GM18517 (cell line): Measurements from ENCODE around the gene GLYAT.
"Not testable (repeated sequence)": the region's sequence is repeated elsewhere in the genome, so short reads cannot be mapped to it uniquely, and the experiment has no call there.

Experiments used
- ATAC-seq: cut with Tn5 transposase; IDR thresholded peaks from one replicate; pipeline ENCODE4 v1.9.1; 2021; ENCODE audit warnings: mild to moderate bottlenecking, moderate library complexity; ENCODE audit not compliant: unreplicated experiment

The GLYAT gene

GRCh38 chr11:58744988-58745704 is 13.4 kb upstream of the GLYAT start:
- ATAC-seq, result no peak

- no peak for ATAC-seq
These were observed 11.5 kb upstream of the GLYAT start for GRCh38 chr11:58742981-58743880.

DNA sequence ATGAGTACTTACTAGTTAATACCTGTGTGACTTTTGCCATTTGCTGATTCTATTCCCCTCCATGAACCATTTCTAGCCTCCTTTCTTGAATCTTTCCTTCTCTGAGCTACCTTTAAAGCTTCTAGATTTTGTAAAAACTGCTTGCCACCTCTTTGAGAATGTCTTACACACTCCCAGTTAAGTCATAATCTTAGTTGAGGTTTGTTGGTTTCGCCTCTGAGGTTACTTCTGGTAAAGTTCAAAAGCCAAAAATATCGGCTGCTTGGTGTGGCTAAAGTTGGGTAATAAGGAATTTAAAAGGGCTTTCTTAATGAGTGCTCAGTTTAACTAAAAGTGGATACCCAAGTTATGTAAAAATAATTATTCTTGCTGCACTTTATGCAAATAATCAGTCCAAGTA is 10.4 kb upstream of the GLYAT start:
- no peak for ATAC-seq

DNA sequence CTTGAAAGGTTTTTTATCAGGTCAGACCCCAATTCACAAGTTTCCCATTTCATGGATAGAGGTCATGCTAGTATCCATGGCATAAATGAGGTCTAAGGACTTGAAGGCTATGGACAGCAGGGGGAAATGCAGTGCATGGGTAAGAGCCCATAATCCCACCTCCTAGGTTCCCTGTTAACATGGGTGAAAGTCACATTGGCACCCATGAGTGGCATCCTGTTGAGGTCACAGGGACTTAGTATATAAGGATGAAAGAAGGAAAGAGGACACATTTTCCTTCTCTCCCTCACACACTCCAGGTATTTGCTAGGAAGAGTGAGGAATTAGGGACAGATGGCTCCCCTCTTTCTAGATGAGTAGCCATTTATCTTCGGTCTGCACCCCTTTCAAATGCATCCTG is 9.4 kb upstream of the GLYAT start:
- no peak for ATAC-seq

GRCh38 chr11:58740447-58740846 is 8.7 kb upstream of the GLYAT start:
- no peak for ATAC-seq

GRCh38 chr11:58739725-58740430 is 8.1 kb upstream of the GLYAT start:
- ATAC-seq, result no peak

GRCh38 chr11:58734681-58735490 is 3.1 kb upstream of the GLYAT start:
- ATAC-seq, result no peak

DNA sequence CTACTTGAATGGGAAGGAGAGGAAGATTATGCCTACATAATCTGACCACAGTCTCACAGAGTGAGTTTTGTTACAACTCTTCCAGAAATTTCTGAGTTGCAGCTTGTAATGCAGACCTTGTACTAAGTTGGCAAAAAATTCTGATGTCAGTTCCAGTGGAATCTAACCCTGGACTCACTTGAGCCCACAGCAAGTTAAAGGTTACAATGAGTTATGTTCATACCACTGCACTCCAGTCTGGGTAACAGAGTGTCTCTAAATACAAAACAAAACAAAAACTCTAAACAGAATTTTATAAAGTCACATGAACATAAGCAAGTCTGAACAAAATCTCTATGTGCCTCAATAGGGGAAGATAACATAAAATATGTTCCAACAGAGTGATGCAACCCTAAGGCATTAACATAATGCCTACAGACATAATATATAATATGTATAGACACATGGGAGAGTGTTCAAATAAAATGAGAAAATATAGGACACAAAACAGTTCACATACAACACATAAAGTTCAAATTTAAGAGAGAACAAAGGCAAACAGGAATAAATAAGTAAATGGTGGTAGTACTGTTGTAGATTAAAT is 1.1 kb downstream of the GLYAT start:
- ATAC-seq, result no peak

- no peak for ATAC-seq
These were observed 4.3 kb downstream of the GLYAT start for GRCh38 chr11:58727415-58727797.

DNA sequence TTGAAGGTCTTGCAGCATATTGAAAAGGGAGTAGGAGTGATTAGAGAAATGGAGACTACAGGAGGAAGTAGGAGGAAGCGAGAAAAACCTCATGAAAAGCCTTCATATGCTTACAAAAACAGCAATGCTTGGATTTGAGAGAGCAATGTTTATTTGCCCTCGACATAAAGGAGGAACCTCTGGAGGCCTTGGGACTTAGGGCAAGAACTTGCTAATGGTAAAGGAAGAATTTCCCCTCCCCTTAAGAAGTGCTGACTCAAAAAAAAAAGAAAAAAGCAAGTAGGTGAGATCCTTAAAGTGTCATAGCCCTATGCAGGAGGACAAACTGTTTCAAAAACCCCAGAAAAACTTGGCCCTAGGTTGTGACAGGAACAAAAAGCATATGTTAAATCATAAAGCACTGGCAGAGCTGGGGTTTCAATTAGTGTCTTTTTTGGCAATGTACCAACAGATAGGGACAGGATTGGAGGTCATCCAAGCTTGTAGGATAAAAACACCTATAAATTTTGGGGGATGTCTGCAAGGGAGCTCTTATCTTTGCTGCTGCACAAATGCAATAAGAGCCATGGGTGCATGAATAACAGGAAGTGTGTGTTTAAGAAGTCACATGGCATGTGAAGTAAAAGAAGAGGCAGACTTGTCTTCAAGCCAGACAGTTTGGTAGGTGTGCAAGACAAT is 4.9 kb downstream of the GLYAT start:
- no peak for ATAC-seq

DNA sequence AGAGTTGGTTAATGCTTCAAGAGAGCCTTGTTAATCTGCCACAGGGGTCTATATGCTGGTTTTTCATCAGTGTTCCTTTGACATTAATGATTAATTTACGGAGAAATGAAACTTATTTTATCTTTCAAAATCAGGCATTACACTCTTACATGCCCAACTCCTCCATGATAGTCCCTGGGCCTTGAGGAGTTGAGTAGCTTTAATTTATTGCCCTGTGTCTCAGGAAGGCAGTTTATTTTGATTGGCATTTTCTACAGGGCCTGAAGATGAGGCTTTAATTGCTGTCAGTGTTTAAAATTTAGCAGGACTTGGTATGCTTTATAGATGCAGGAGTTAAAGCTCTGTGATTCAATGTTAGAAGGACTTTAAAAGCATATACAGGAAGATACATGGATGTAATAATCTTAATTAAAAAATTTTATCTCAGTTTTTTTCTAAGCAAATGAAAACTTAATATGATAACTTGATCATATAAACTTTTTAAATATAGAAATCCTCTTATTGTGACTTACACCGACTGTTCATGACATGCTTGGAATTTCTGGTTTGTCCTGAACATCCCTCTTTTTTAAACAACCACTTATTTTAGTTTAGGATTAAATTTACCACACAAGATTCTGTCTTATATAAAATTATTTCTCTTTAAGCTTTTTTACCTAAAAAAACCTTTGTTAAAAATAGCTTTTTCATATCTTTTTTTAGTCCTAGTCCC is 12.2 kb downstream of the GLYAT start:
- ATAC-seq, result no peak

- ATAC-seq, result no peak
These were observed 19.2 kb downstream of the GLYAT start for GRCh38 chr11:58712531-58712930.

DNA sequence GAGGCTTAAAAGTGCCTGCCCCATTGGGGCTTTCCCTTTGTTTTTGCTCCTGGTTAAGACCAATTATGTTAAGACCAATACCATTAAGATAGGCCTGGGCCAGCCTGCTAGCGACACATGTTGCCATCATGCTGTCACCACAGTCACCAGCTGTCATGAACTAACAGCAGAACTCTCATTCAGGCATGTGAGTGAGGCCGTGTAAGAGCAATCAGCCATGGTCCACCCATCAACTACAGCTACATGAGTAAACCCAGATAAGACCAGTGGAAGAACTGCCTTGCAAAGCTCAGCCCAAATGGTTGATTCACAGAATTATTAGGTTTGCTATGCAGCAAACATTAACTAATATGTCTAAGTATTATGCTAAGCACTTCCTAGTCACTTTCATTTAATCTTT is 19.9 kb downstream of the GLYAT start:
- no peak for ATAC-seq

- no peak for ATAC-seq
These were observed 24.0 kb downstream of the GLYAT start for GRCh38 chr11:58707767-58708166.

DNA sequence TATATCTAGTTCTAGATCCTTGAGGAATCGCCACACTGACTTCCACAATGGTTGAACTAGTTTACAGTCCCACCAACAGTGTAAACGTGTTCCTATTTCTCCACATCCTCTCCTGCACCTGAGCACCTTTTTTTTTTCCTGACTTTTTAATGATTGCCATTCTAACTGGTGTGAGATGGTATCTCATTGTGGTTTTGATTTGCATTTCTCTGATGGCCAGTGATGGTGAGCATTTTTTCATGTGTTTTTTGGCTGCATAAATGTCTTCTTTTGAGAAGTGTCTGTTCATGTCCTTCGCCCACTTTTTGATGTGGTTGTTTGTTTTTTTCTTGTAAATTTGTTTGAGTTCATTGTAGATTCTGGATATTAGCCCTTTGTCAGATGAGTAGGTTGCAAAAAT is 34.9 kb downstream of the GLYAT start:
- not testable (repeated sequence) for ATAC-seq

DNA sequence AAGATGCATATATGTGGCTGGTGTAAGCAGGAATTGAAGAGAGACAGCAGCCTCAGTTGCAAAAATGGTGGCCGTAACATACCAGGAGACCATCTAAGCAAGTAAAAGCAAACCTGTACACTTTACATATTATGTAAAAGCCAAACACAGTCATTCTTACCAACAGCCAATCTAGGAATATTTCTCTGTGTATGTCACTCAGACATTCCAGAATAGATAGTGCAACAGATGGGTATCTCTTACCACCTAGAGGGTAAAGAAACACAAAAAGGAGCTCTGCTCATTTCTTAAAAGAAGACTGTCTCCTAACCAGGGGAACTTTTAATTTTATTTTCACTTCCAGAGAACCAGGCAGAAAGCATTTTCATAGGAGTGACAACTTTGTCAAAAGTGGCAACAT is 38.7 kb downstream of the GLYAT start:
- ATAC-seq, result no peak

DNA sequence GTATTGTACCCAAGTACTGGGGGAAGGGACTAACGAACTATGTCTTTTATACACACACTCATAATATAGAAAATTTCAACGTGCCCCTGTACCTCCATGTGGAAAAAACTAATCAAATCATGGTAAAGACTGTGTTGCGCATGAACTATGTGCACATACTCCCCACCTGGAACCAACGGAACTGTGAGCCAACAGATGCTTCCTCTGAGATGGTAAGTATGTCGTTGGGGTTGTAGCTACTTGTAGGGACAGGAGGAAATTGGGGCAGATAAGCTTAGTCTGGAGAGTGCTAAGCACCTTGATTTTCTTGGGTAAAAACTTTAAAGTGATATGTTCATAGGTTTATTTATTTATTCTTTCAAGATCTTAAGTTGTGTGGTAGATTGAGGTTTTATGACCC is 40.1 kb downstream of the GLYAT start:
- ATAC-seq, result no peak

DNA sequence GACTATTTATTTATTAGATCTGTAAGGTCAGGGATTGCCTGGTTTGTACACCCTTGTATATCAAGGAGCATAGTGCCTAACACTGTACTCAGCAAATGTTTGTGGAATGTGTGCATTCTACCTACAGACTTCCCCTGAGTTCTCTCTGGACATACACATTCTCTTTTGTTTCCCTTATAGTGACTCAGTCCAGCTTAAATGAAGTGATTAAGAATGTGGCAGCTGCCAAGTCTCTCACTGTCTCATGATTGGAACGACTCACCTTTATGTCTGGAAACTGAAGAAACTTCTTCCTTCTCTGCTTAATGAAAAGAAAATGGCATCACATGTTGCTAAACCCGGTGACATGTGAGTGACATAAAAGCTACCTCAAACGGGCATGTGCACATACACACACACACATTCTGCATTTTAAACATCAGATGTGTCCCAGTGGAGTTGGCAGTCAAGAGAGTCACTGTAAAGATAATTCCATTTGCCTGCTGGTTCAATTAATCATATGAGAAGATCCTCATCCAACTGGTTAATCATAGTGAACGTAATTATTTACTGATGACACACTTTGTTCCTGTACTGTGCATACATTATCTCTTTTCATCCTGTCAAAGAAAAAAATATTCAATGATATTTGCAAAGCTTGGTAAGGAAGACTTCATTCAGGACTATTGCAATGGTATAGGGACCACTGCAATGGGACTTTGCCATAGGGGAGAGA is 42.8 kb downstream of the GLYAT start:
- ATAC-seq, result no peak
